Measurements from ENCODE around the gene KCTD17. TPM values are rescaled to one million over a fixed set of nuclear protein-coding genes. Genes with fewer than 3 reads are reported as not detected.

Gene KCTD17
- polyA plus RNA-seq, 3 donors, result 8.4 to 40.0 (median 9.0) TPM

GRCh38 chr22:37010174-37010573 lies 41.4 kb upstream of the KCTD17 start:
- Mint-ChIP-seq H3K4me3 (no peak overlapping the region), H3K9me3 (peaks cover 0 to 4% (median 2%) of the 10 kb centered on the region in 7 donors), H3K27me3 (ENCODE audit: low read depth in 3 of 3) (peaks cover 7 to 22% (median 20%) of the 10 kb centered on the region in 3 donors), H3K27ac (no peak overlapping the region), H3K4me1 (peaks cover 5% of the 10 kb centered on the region), H3K36me3 (peaks cover under 1 to 2% of the 10 kb centered on the region in 2 donors)
- H3K79me2 ChIP-seq (ENCODE audit: insufficient read depth, low read length), result no peaks in the 10 kb centered on the region
- H4K20me1 ChIP-seq (ENCODE audit: insufficient read depth, low read length), result no peaks in the 10 kb centered on the region
- intact Hi-C loops (cut with micrococcal nuclease), result no loop called here
- no peak overlapping the region for H3K4me3 ChIP-seq (replicated peaks in 1 of 3; ENCODE audit: low read depth in 2 of 3, low read length in 3 of 3)
- H2AFZ ChIP-seq (ENCODE audit: insufficient read depth, low read depth, low read length, poor library complexity, severe bottlenecking), result no peak overlapping the region
- 89% methylated on average over 4 of the region's 4 CpGs for WGBS (ENCODE audit: insufficient coverage)
- no peaks in the 10 kb centered on the region for H3K4me1 ChIP-seq (ENCODE audit: control insufficient read depth in 1 of 2, insufficient read depth in 2 of 2, low read length in 2 of 2)
- H3K4me2 ChIP-seq (replicated peaks; ENCODE audit: extremely low read depth, low read length, poor library complexity, severe bottlenecking), result no peak overlapping the region
- no peaks in the 10 kb centered on the region for H3K36me3 ChIP-seq (replicated peaks in 1 of 2; ENCODE audit: control insufficient read depth in 1 of 2, insufficient read depth in 2 of 2, low read length in 2 of 2)
- H3K27ac ChIP-seq (ENCODE audit: low read depth in 1 of 2, low read length in 2 of 2), result no peak overlapping the region
- H3K9ac ChIP-seq (ENCODE audit: insufficient read depth, low read length, poor library complexity, severe bottlenecking), result no peak overlapping the region
- no peak for TF ChIP-seq CTCF (IDR thresholded peaks at IDR 0.05)
- no peaks in the 10 kb centered on the region for H3K9me3 ChIP-seq (replicated peaks in 1 of 2; ENCODE audit: control insufficient read depth in 1 of 2, insufficient read depth in 1 of 2, low read length in 2 of 2)
- peaks cover 0 to 12% of the 10 kb centered on the region in 2 donors for H3K27me3 ChIP-seq (ENCODE audit: control insufficient read depth in 2 of 2, insufficient read depth in 2 of 2, low read length in 2 of 2)
- no peak for DNase-seq

GRCh38 chr22:37010976-37011375 lies 40.6 kb upstream of the KCTD17 start:
- Mint-ChIP-seq H3K4me1 (peaks cover 5% of the 10 kb centered on the region), H3K4me3 (no peak overlapping the region), H3K27ac (no peak overlapping the region), H3K9me3 (peaks cover 0 to 2% (median 0%) of the 10 kb centered on the region in 7 donors), H3K36me3 (peaks cover 2 to 3% of the 10 kb centered on the region in 2 donors), H3K27me3 (ENCODE audit: low read depth in 3 of 3) (peaks cover 8 to 21% (median 20%) of the 10 kb centered on the region in 3 donors)
- Histone ChIP-seq H3K9ac (ENCODE audit: insufficient read depth, low read length, poor library complexity, severe bottlenecking) (no peak overlapping the region), H3K27me3 (ENCODE audit: control insufficient read depth in 2 of 2, insufficient read depth in 2 of 2, low read length in 2 of 2) (peaks cover 0 to 12% of the 10 kb centered on the region in 2 donors), H3K4me3 (replicated peaks in 1 of 3; ENCODE audit: low read depth in 2 of 3, low read length in 3 of 3) (no peak overlapping the region), H4K20me1 (ENCODE audit: insufficient read depth, low read length) (no peaks in the 10 kb centered on the region), H3K4me1 (ENCODE audit: control insufficient read depth in 1 of 2, insufficient read depth in 2 of 2, low read length in 2 of 2) (no peaks in the 10 kb centered on the region), H3K27ac (ENCODE audit: low read depth in 1 of 2, low read length in 2 of 2) (no peak overlapping the region), H3K79me2 (ENCODE audit: insufficient read depth, low read length) (no peaks in the 10 kb centered on the region), H3K4me2 (replicated peaks; ENCODE audit: extremely low read depth, low read length, poor library complexity, severe bottlenecking) (no peak overlapping the region), H2AFZ (ENCODE audit: insufficient read depth, low read depth, low read length, poor library complexity, severe bottlenecking) (no peak overlapping the region), H3K36me3 (replicated peaks in 1 of 2; ENCODE audit: control insufficient read depth in 1 of 2, insufficient read depth in 2 of 2, low read length in 2 of 2) (no peaks in the 10 kb centered on the region), H3K9me3 (replicated peaks in 1 of 2; ENCODE audit: control insufficient read depth in 1 of 2, insufficient read depth in 1 of 2, low read length in 2 of 2) (no peaks in the 10 kb centered on the region)
- intact Hi-C loops (cut with micrococcal nuclease), result no loop called here
- no peak for TF ChIP-seq CTCF (IDR thresholded peaks at IDR 0.05)
- 95% methylated on average over 19 of the region's 20 CpGs for WGBS (ENCODE audit: insufficient coverage)
- DNase-seq, result no peak
